ENCODE measurements around the gene INIP.
A peak's percentile ranks its signal among the peaks of the same experiment; 100 is the strongest.

Gene INIP

DNA sequence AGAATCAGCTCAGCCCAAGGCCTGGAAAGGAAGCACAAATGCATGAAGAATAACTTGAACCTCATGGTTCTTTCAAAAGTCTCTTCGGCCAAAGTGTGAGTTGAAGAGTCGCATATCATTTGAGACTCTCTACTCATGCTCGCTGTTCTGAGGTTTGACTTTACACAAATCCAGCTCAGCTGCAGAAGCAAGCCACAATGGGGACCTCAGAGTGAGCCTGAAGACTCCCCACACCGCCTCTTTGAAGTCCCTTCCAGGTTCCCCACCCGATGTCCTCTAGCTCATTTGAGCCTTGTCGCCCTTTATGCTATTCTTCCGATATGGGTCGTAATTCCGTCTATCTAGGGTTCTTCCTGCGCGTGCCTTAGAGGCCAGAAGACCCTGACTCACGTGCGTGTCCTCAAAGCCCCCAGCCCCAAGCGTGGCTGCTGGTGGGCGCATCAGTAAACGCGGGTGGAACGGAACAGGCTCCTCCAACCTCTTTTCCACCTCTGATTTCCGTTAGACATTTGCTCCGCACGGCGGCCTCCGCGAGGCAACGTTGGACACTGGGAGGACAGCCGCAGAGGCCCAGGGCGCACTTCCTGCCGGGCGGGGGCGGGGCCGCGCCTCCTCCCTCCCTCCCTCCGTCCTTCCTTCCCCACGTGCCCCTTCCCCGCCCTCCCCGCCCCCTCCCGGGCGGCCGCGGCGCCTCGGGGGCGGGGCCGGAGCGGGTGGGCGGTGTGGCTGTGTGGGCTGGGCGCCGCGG, 32.3 kb upstream of the INIP start, which contains the start of gene SNX30:
SNX30 (plus strand) TSS at position 745 of the 748 bp plus-strand sequence. CDS start 242 bp downstream, outside the sequence.
- H3K4me2 ChIP-seq (ENCODE audit: low read length, poor library complexity, severe bottlenecking), result peak within 1 kb of the TSS; percentile 99
- peak within 1 kb of the TSS; percentile 73 for H3K27ac ChIP-seq (ENCODE audit: low read length, poor library complexity, severe bottlenecking)
- peak within 1 kb of the TSS; percentile 96 for H2BK15ac ChIP-seq (ENCODE audit: low read depth, poor library complexity, severe bottlenecking)
- H2AFZ ChIP-seq (ENCODE audit: low read depth, low read length), result peak within 1 kb of the TSS; percentile 68
- peak within 1 kb of the TSS; percentile 92 for H4K8ac ChIP-seq (ENCODE audit: low read length)
- peak within 1 kb of the TSS; percentile 91 for H3K9ac ChIP-seq (ENCODE audit: low read length)
- DNase-seq, result peak; percentile 89
- H3K4ac ChIP-seq (ENCODE audit: low read depth in 1 of 2, low read length in 2 of 2), result peak within 1 kb of the TSS; percentile 2 to 80
- no peaks in the 10 kb centered on the region for H3K9me3 ChIP-seq (ENCODE audit: control insufficient read depth, low read length)
- H3K23ac ChIP-seq (ENCODE audit: low read length in 2 of 2), result peak within 1 kb of the TSS; percentile 62 to 66
- H3K14ac ChIP-seq (ENCODE audit: low read length in 2 of 2), result peak within 1 kb of the TSS in 1 of 2 experiments; percentile 84
- H2BK12ac ChIP-seq (ENCODE audit: low read length in 2 of 2), result peak within 1 kb of the TSS; percentile 49 to 91
- H3K4me3 ChIP-seq (ENCODE audit: insufficient read depth in 1 of 2, low read depth in 1 of 2, low read length in 2 of 2), result peak within 1 kb of the TSS; percentile 92 to 95
- peaks cover 15% of the 10 kb centered on the region for H3K4me1 ChIP-seq (ENCODE audit: control insufficient read depth, insufficient read depth, low read depth, low read length)
- H4K91ac ChIP-seq (ENCODE audit: low read length), result peak within 1 kb of the TSS; percentile 90
- no peak within 1 kb of the TSS for H2AK5ac ChIP-seq (ENCODE audit: low read length, severe bottlenecking)
- peak within 1 kb of the TSS; percentile 87 to 95 for H3K18ac ChIP-seq (ENCODE audit: low read depth in 1 of 2, low read length in 2 of 2)
- 14% methylated on average over 30 of the region's 49 CpGs for WGBS
- no peaks in the 10 kb centered on the region for H3K27me3 ChIP-seq (ENCODE audit: control insufficient read depth in 1 of 2, insufficient read depth in 1 of 2, low read length in 2 of 2)
- H3K79me1 ChIP-seq (replicated peaks; ENCODE audit: low read length, poor library complexity, severe bottlenecking), result peaks cover 16% of the 10 kb centered on the region
- no peaks in the 10 kb centered on the region for H3K36me3 ChIP-seq (ENCODE audit: control insufficient read depth in 1 of 2, insufficient read depth in 2 of 2, low read depth in 1 of 2, low read length in 2 of 2)
- H2BK5ac ChIP-seq (ENCODE audit: low read depth, low read length, poor library complexity, severe bottlenecking), result no peak within 1 kb of the TSS
- peak within 1 kb of the TSS; percentile 73 for H2BK120ac ChIP-seq (ENCODE audit: low read depth, low read length)

DNA sequence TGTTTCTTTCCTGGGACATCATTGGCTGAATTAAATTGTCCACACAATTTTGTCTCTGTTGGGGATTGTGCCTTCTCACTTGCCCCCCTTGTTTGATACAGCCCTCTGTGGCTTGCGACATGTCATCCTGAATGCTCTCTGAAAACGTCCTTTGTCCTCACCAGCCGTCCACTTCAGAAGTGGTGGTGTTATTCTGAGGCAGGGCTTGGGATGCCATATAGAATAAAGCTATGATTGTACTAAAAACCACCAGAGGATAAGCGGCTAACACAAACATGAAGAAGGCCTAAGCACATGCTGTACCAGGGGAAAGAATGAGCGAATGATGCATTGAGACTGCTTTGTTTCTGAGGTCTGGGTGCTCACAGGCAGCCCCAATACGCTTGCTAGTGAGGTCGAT, 29.2 kb upstream of the INIP start:
- no peak overlapping the region for H3K27ac ChIP-seq (ENCODE audit: low read length, poor library complexity, severe bottlenecking)

DNA sequence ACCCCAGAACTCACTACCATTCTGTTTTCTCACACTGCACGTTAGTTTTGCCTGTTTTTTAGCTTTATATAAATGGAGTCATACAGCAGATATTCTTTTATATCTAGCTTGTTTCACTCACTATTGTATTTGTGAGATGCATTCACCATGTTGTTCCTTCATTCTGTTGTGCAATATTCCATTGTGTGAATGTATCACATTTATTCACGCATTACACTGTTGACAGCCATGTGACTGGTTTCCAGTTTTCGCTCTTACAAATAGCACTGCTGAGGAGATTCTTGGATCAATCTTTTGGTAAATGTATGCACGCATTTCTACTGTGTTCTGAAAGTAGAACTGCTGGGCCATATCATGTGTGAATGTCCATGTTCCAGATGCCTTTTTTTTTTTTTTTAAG, 26.3 kb upstream of the INIP start:
- no peak for DNase-seq
- no peak overlapping the region for H3K4ac ChIP-seq (ENCODE audit: low read depth in 1 of 2, low read length in 2 of 2)
- no peak overlapping the region for H3K4me3 ChIP-seq (ENCODE audit: insufficient read depth in 1 of 2, low read depth in 1 of 2, low read length in 2 of 2)
- 93% methylated on average over 3 of the region's 4 CpGs for WGBS
- H2BK15ac ChIP-seq (ENCODE audit: low read depth, poor library complexity, severe bottlenecking), result no peak overlapping the region
- no peak overlapping the region for H3K14ac ChIP-seq (ENCODE audit: low read length in 2 of 2)
- H3K36me3 ChIP-seq (ENCODE audit: control insufficient read depth in 1 of 2, insufficient read depth in 2 of 2, low read depth in 1 of 2, low read length in 2 of 2), result no peaks in the 10 kb centered on the region
- H2BK12ac ChIP-seq (ENCODE audit: low read length in 2 of 2), result no peak overlapping the region
- H2AFZ ChIP-seq (ENCODE audit: low read depth, low read length), result no peak overlapping the region
- H3K4me2 ChIP-seq (ENCODE audit: low read length, poor library complexity, severe bottlenecking), result no peak overlapping the region
- no peak overlapping the region for H4K91ac ChIP-seq (ENCODE audit: low read length)
- no peaks in the 10 kb centered on the region for H3K79me1 ChIP-seq (replicated peaks; ENCODE audit: low read length, poor library complexity, severe bottlenecking)
- H3K9ac ChIP-seq (ENCODE audit: low read length), result no peak overlapping the region
- no peak overlapping the region for H3K23ac ChIP-seq (ENCODE audit: low read length in 2 of 2)
- H2BK120ac ChIP-seq (ENCODE audit: low read depth, low read length), result no peak overlapping the region
- no peak overlapping the region for H2BK5ac ChIP-seq (ENCODE audit: low read depth, low read length, poor library complexity, severe bottlenecking)
- H3K4me1 ChIP-seq (ENCODE audit: control insufficient read depth, insufficient read depth, low read depth, low read length), result no peaks in the 10 kb centered on the region
- H3K9me3 ChIP-seq (ENCODE audit: control insufficient read depth, low read length), result no peaks in the 10 kb centered on the region
- H3K27me3 ChIP-seq (ENCODE audit: control insufficient read depth in 1 of 2, insufficient read depth in 1 of 2, low read length in 2 of 2), result no peaks in the 10 kb centered on the region
- H4K8ac ChIP-seq (ENCODE audit: low read length), result no peak overlapping the region
- H2AK5ac ChIP-seq (ENCODE audit: low read length, severe bottlenecking), result no peak overlapping the region
- H3K18ac ChIP-seq (ENCODE audit: low read depth in 1 of 2, low read length in 2 of 2), result no peak overlapping the region
- H3K27ac ChIP-seq (ENCODE audit: low read length, poor library complexity, severe bottlenecking), result no peak overlapping the region

More for the DNA sequence above, 29.2 kb upstream of the INIP start:
- DNase-seq, result no peak
- WGBS, result 89% methylated on average over 7 of the region's 7 CpGs
- Histone ChIP-seq H3K27me3 (ENCODE audit: control insufficient read depth in 1 of 2, insufficient read depth in 1 of 2, low read length in 2 of 2) (no peaks in the 10 kb centered on the region), H2AK5ac (ENCODE audit: low read length, severe bottlenecking) (no peak overlapping the region), H3K79me1 (replicated peaks; ENCODE audit: low read length, poor library complexity, severe bottlenecking) (peaks cover 6% of the 10 kb centered on the region), H3K9ac (ENCODE audit: low read length) (no peak overlapping the region), H4K91ac (ENCODE audit: low read length) (no peak overlapping the region), H3K4me2 (ENCODE audit: low read length, poor library complexity, severe bottlenecking) (no peak overlapping the region), H3K4me1 (ENCODE audit: control insufficient read depth, insufficient read depth, low read depth, low read length) (peaks cover 5% of the 10 kb centered on the region), H2AFZ (ENCODE audit: low read depth, low read length) (no peak overlapping the region), H2BK15ac (ENCODE audit: low read depth, poor library complexity, severe bottlenecking) (no peak overlapping the region), H3K9me3 (ENCODE audit: control insufficient read depth, low read length) (no peaks in the 10 kb centered on the region), H3K4me3 (ENCODE audit: insufficient read depth in 1 of 2, low read depth in 1 of 2, low read length in 2 of 2) (no peak overlapping the region), H3K36me3 (ENCODE audit: control insufficient read depth in 1 of 2, insufficient read depth in 2 of 2, low read depth in 1 of 2, low read length in 2 of 2) (no peaks in the 10 kb centered on the region), H2BK12ac (ENCODE audit: low read length in 2 of 2) (no peak overlapping the region), H3K18ac (ENCODE audit: low read depth in 1 of 2, low read length in 2 of 2) (no peak overlapping the region), H3K4ac (ENCODE audit: low read depth in 1 of 2, low read length in 2 of 2) (no peak overlapping the region), H4K8ac (ENCODE audit: low read length) (no peak overlapping the region), H2BK120ac (ENCODE audit: low read depth, low read length) (no peak overlapping the region), H3K23ac (ENCODE audit: low read length in 2 of 2) (no peak overlapping the region), H3K14ac (ENCODE audit: low read length in 2 of 2) (no peak overlapping the region), H2BK5ac (ENCODE audit: low read depth, low read length, poor library complexity, severe bottlenecking) (no peak overlapping the region)

DNA sequence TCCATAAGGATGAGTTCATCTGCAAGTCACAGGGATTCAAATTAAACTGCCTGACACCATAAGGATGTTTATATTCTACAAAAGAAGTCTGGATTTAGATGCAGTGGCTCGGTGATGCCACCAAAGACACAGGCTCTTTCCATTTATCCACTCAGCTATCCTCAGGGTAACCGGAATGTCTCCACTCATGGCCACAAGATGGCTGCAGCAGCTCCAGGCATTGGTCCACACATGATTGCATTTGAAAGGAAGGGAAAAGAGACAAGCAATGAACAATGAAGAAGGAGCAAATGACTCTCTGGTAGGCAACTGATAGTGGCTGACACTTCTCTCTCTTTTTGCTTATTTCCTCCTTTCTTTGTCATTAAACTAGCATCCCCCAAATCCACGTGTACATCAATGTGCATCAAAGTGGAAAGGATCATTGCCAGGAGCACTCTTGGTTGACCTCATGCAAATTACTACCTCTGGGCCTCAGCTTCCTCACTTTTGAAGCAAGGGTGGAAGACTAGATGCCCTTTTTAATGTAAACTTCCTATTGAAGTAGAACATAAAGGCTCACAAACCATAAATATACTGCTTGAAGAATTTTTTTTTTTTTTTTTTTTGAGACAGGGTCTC, 25.4 kb upstream of the INIP start:
- Histone ChIP-seq H3K18ac (ENCODE audit: low read depth in 1 of 2, low read length in 2 of 2) (no peak overlapping the region), H2BK15ac (ENCODE audit: low read depth, poor library complexity, severe bottlenecking) (no peak overlapping the region), H4K8ac (ENCODE audit: low read length) (no peak overlapping the region), H3K4me1 (ENCODE audit: control insufficient read depth, insufficient read depth, low read depth, low read length) (no peaks in the 10 kb centered on the region), H3K79me1 (replicated peaks; ENCODE audit: low read length, poor library complexity, severe bottlenecking) (no peaks in the 10 kb centered on the region), H3K27me3 (ENCODE audit: control insufficient read depth in 1 of 2, insufficient read depth in 1 of 2, low read length in 2 of 2) (no peaks in the 10 kb centered on the region), H2BK12ac (ENCODE audit: low read length in 2 of 2) (no peak overlapping the region), H2AFZ (ENCODE audit: low read depth, low read length) (no peak overlapping the region), H3K9ac (ENCODE audit: low read length) (no peak overlapping the region), H2AK5ac (ENCODE audit: low read length, severe bottlenecking) (no peak overlapping the region), H3K14ac (ENCODE audit: low read length in 2 of 2) (no peak overlapping the region), H3K4me2 (ENCODE audit: low read length, poor library complexity, severe bottlenecking) (no peak overlapping the region), H3K23ac (ENCODE audit: low read length in 2 of 2) (no peak overlapping the region), H2BK120ac (ENCODE audit: low read depth, low read length) (no peak overlapping the region), H3K4ac (ENCODE audit: low read depth in 1 of 2, low read length in 2 of 2) (no peak overlapping the region), H3K9me3 (ENCODE audit: control insufficient read depth, low read length) (no peaks in the 10 kb centered on the region), H3K4me3 (ENCODE audit: insufficient read depth in 1 of 2, low read depth in 1 of 2, low read length in 2 of 2) (no peak overlapping the region), H2BK5ac (ENCODE audit: low read depth, low read length, poor library complexity, severe bottlenecking) (no peak overlapping the region), H4K91ac (ENCODE audit: low read length) (no peak overlapping the region), H3K36me3 (ENCODE audit: control insufficient read depth in 1 of 2, insufficient read depth in 2 of 2, low read depth in 1 of 2, low read length in 2 of 2) (no peaks in the 10 kb centered on the region), H3K27ac (ENCODE audit: low read length, poor library complexity, severe bottlenecking) (no peak overlapping the region)
- DNase-seq, result no peak
- WGBS, result 76% methylated on average over 3 of the region's 3 CpGs
